GM12892 (cell line): Measurements from ENCODE around the gene MYH10.

Experiments
- POLR2A ChIP-seq: IDR thresholded peaks from 2 replicates; pipeline ENCODE4 v1.6.1; 2011; ENCODE audit warnings: low read depth, low read length, control low read depth
- TAF1 ChIP-seq: IDR thresholded peaks from 2 replicates; pipeline ENCODE4 v1.6.1; 2011; ENCODE audit warnings: low read depth, mild to moderate bottlenecking, control low read depth, low read length, borderline replicate concordance

DNA sequence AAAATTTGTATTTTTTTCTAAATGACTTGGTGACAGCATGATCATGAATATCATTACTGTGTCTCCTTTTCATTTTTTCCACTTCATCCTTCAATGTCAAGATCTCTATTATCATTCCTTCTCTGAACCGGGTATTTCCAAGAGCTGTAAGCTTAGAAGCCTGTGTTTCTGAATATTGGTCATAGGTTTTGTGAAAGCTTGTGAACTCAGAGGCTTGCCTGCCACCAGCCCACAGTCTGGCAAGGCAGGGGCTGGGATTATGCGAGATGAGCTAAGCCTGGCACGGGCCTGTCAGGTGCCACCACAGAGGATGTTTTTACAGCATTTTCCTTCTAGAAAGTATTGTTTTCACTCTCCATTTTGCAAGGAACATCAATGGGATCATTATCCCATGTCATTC is 92.8 kb downstream of the MYH10 start:
- no peak for TF ChIP-seq POLR2A
- no peak for TF ChIP-seq TAF1
